ENCODE data around the gene SCN4A.

- TF ChIP-seq SUZ12 (IDR thresholded peaks at IDR 0.05; ENCODE audit: extremely low read depth, insufficient read depth, insufficient read length) (no peak), ZNF274 (IDR thresholded peaks at IDR 0.05; ENCODE audit: low read depth, low read length) (no peak)
These were observed 3.4 kb downstream of the SCN4A start for GRCh38 chr17:63969278-63969677.
